K562 treated with DMSO at 1 percent for 24 hours (cell line): Measurements from ENCODE around the gene ZP4. TPM values are rescaled to one million over a fixed set of nuclear protein-coding genes. Genes with fewer than 3 reads are reported as not detected.

Source experiments
- total RNA-seq: library from RNA; unstranded; fragments of 300-600 nt; gene quantifications from 2 replicates; pipeline ENCODE4 v1.2.3, GENCODE V29; 2022; ENCODE audit warnings: low read depth; ENCODE audit not compliant: insufficient read depth

The ZP4 gene, protein sequence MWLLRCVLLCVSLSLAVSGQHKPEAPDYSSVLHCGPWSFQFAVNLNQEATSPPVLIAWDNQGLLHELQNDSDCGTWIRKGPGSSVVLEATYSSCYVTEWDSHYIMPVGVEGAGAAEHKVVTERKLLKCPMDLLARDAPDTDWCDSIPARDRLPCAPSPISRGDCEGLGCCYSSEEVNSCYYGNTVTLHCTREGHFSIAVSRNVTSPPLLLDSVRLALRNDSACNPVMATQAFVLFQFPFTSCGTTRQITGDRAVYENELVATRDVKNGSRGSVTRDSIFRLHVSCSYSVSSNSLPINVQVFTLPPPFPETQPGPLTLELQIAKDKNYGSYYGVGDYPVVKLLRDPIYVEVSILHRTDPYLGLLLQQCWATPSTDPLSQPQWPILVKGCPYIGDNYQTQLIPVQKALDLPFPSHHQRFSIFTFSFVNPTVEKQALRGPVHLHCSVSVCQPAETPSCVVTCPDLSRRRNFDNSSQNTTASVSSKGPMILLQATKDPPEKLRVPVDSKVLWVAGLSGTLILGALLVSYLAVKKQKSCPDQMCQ
- total RNA-seq, result not detected in 2 replicates

DNA sequence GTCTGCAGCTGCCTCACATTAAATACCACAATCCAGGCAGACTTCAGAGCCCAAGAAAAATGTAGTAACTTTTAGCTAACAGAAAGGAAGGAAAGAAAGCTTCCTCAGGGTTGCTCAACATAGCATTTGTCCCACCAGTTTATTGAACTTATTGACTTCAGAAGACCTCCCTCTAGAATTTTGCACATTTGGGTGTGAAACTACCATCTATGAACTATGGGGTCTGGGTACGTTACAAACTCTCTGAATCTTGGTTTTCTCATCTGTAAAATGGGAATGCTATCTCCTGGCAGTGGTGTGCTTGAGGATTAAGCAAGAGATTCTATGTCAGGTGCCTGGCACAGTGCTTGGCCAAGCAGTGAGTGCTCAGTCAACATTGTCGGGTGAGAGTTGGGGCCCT, at the start of gene ZP4:
ZP4 (minus strand) TSS at position 101 of the 400 bp plus-strand sequence. CDS start 287 bp downstream, outside the sequence.

